ENCODE measurements around the gene SSC5D.

Gene SSC5D

GRCh38 chr19:55539090-55539984, 51.1 kb downstream of the SSC5D start:
- DNase-seq = no peak

- no peak for DNase-seq
Measured at GRCh38 chr19:55540619-55541018, 52.4 kb downstream of the SSC5D start.

GRCh38 chr19:55541091-55541490, 52.9 kb downstream of the SSC5D start:
- no peak for DNase-seq

GRCh38 chr19:55542292-55542855, 54.1 kb downstream of the SSC5D start:
- no peak for DNase-seq

- DNase-seq = no peak
Measured at GRCh38 chr19:55543567-55543966, 55.3 kb downstream of the SSC5D start.

- no peak for DNase-seq
Measured at GRCh38 chr19:55544014-55544413, 55.8 kb downstream of the SSC5D start.

GRCh38 chr19:55544776-55545439, 56.7 kb downstream of the SSC5D start:
- no peak for DNase-seq

- no peak for DNase-seq
Measured at GRCh38 chr19:55545443-55545842, 57.2 kb downstream of the SSC5D start, which contains the start of gene SBK3. TSS of gene SBK3 (minus strand) at chr19:55545543. CDS start at chr19:55545543, 0 bp downstream.

- DNase-seq = no peak
Measured at GRCh38 chr19:55546011-55546410, 57.8 kb downstream of the SSC5D start.

- DNase-seq = no peak
Measured at GRCh38 chr19:55546822-55547614, 58.8 kb downstream of the SSC5D start.

- no peak for DNase-seq
Measured at GRCh38 chr19:55549500-55550320, 61.5 kb downstream of the SSC5D start.

GRCh38 chr19:55550321-55550650, 62.0 kb downstream of the SSC5D start:
- no peak for DNase-seq

GRCh38 chr19:55552206-55552605, 64.0 kb downstream of the SSC5D start:
- no peak for DNase-seq

- DNase-seq = no peak
Measured at GRCh38 chr19:55552620-55553019, 64.4 kb downstream of the SSC5D start.

- DNase-seq = no peak
Measured at GRCh38 chr19:55553217-55554182, 65.3 kb downstream of the SSC5D start.

GRCh38 chr19:55554302-55554701, 66.1 kb downstream of the SSC5D start:
- no peak for DNase-seq

GRCh38 chr19:55554741-55555152, 66.5 kb downstream of the SSC5D start:
- no peak for DNase-seq

- DNase-seq = no peak
Measured at GRCh38 chr19:55559684-55560083, 71.4 kb downstream of the SSC5D start.

GRCh38 chr19:55563261-55563690, 75.0 kb downstream of the SSC5D start:
- no peak for DNase-seq

GRCh38 chr19:55566823-55567222, 78.6 kb downstream of the SSC5D start:
- no peak for DNase-seq

Measured in stimulated activated CD4-positive, alpha-beta T cell treated with anti-CD3 and anti-CD28 coated beads, Interleukin-12 subunit alpha, Interleukin-12 subunit beta, amount 100 ng/mL, for 4 hours (primary cell).